Measurements from ENCODE around the gene FAM53C.

The FAM53C gene

DNA sequence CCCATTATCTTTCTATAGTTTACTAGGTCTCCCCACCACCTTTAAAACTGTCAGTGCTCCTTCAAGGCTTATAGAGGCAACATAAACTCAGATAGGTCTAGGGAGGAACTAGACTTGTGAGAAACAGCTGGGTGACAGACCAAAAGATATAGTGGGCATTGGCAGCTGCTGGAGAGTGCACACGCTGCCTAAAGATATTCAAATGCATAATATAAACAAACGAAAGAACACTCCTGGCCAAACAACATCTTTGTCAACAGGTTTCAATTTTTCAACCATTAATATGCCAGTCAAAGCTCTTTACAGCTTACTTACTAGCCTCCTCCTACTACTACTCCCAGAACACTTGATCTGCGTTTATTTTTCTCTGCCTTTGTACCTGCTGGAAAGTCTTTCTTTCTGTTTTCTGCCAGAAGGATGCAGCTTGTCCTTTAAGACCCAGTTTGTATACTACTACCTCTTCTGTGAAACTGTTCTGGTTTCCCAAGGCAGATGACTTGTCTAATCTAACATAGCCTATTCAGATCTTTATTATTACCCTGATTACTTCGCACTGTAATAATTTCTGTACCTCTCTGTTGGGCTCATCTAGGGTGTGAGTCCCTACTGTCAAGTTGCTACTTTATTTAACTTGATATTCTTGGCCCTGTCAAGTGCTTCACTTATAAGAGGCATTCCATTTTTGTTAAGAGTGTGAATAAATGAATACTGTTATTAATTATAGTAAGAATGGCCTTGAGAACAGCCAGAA, 28.7 kb downstream of the FAM53C start:
- ChIA-PET CTCF (interaction anchor here (1.4 to 13.9 kb wide), 3 partner anchors 12 to 35 kb away, joined by 3 to 238 read pairs (median 9); partner anchors contain the start of gene KDM3B), POLR2A (interaction anchor here (1.0 kb wide), 1 partner anchor 29 kb away, joined by 3 read pairs; the partner anchor contains the start of gene FAM53C)
- TF ChIP-seq, protein P1, sequence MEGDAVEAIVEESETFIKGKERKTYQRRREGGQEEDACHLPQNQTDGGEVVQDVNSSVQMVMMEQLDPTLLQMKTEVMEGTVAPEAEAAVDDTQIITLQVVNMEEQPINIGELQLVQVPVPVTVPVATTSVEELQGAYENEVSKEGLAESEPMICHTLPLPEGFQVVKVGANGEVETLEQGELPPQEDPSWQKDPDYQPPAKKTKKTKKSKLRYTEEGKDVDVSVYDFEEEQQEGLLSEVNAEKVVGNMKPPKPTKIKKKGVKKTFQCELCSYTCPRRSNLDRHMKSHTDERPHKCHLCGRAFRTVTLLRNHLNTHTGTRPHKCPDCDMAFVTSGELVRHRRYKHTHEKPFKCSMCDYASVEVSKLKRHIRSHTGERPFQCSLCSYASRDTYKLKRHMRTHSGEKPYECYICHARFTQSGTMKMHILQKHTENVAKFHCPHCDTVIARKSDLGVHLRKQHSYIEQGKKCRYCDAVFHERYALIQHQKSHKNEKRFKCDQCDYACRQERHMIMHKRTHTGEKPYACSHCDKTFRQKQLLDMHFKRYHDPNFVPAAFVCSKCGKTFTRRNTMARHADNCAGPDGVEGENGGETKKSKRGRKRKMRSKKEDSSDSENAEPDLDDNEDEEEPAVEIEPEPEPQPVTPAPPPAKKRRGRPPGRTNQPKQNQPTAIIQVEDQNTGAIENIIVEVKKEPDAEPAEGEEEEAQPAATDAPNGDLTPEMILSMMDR (IDR thresholded peaks at IDR 0.05; ENCODE audit: control extremely low read depth, extremely low read depth, low read depth, missing control alignments) = no peak
- DNase-seq (ENCODE audit: extremely low spot score) = no peak

DNA sequence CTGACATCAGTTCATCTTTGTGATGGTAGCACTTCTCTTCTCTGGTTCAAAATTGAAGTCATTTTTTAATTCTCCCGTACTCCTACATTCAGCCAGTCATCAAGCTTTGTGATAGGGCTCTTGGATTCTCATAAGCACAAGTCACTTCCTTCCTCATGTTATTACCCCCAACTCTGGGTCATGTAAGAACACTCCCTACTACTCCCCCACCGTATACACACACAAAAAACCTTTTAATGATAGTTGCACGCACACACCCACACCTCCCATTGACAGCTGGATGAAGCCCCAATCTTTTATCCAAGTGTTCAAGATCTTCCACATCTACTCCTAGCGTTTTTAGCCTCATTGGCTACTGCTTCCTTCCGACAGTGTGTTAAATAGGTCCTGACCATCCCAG, 31.2 kb downstream of the FAM53C start:
- DNase-seq (ENCODE audit: extremely low spot score) = no peak
- TF ChIP-seq, protein P1 (IDR thresholded peaks at IDR 0.05; ENCODE audit: control extremely low read depth, extremely low read depth, low read depth, missing control alignments) = no peak
- CTCF ChIA-PET = interaction anchor here (0.7 to 13.9 kb wide), 7 partner anchors 9 to 189 kb away, joined by 3 to 238 read pairs (median 5); partner anchors contain the start of gene KDM3B
- POLR2A ChIA-PET = interaction anchor here (0.6 kb wide), 1 partner anchor 72 kb away, joined by 3 read pairs; no protein-coding TSS in a partner anchor

DNA sequence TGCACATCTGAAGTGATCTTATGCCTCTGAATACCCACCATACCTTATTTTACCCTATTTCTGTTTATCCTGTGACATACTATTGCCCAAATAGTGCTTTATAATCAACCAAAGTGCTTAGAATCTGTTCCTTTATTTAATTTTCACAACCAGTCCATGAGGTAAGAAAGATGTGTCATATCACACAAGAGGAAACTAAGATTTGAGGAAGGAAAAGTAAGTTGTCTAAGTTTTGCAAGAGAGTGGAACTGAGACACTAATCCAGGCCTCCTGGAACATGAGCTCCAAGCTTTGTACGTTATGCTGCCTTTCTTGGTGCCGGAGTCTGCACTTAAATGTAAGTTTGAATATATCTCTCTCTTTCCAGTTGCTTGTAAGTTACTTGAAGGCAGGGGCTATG, 31.6 kb downstream of the FAM53C start:
- CTCF ChIA-PET = interaction anchor here (0.6 to 13.9 kb wide), 8 partner anchors 15 to 133 kb away, joined by 3 to 238 read pairs (median 4); partner anchors contain the start of gene KDM3B
- TF ChIP-seq, protein P1 (IDR thresholded peaks at IDR 0.05; ENCODE audit: control extremely low read depth, extremely low read depth, low read depth, missing control alignments) = no peak
- POLR2A ChIA-PET = interaction anchor here (0.6 kb wide), 1 partner anchor 72 kb away, joined by 3 read pairs; no protein-coding TSS in a partner anchor
- DNase-seq (ENCODE audit: extremely low spot score) = no peak

DNA sequence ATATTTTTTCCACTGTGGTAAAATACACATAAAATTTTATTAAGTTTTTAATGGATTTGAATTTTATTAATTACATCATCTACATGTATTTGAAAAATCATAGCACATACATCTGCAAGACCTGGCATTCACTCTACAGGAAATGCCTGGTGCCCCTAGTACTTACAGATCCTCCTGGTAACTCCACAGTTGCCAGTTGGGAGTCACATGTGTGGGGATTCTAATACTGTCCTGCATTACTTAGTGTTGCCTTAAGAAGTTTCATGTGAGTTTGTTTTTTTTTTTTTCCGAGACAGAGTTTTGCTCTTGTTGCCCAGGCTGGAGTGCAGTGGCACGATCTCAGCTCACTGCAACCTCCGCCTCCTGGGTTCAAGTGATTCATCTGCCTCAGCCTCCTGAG, 32.5 kb downstream of the FAM53C start:
- DNase-seq (ENCODE audit: extremely low spot score) = no peak
- ChIA-PET CTCF (interaction anchor here (1.1 to 13.9 kb wide), 6 partner anchors 16 to 46 kb away, joined by 3 to 238 read pairs (median 4); partner anchors contain the start of gene KDM3B), POLR2A (interaction anchor here (0.5 kb wide), 1 partner anchor 32 kb away, joined by 5 read pairs; no protein-coding TSS in a partner anchor)
- TF ChIP-seq, protein P1 (IDR thresholded peaks at IDR 0.05; ENCODE audit: control extremely low read depth, extremely low read depth, low read depth, missing control alignments) = no peak

DNA sequence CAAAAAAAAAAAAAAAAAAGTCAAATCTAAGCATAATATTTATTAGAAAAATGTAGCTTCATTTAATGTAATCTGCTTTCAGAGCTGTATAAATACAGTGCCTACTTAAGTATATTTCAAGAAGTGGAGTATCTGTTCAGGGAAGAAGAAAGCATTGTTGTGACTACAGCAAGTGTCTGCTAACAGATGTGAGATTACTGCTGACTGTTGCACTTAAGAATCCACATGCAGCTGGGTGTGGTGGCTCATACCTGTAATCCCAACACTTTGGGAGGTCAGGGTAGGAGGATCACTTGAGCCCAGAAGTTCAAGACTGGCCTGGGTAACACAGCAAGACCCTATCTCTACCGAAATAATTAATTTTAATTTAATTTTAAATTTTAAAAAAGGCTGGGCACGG, 33.4 kb downstream of the FAM53C start:
- TF ChIP-seq, protein P1 (IDR thresholded peaks at IDR 0.05; ENCODE audit: control extremely low read depth, extremely low read depth, low read depth, missing control alignments) = no peak
- no peak for DNase-seq (ENCODE audit: extremely low spot score)
- ChIA-PET CTCF (interaction anchor here (0.8 to 13.9 kb wide), 5 partner anchors 10 to 132 kb away, joined by 3 to 238 read pairs (median 7); partner anchors contain the start of genes KDM3B and REEP2), POLR2A (interaction anchor here (1.4 to 2.4 kb wide), 2 partner anchors 18 to 33 kb away, joined by 4 to 9 read pairs; partner anchors contain the start of gene FAM53C)

DNA sequence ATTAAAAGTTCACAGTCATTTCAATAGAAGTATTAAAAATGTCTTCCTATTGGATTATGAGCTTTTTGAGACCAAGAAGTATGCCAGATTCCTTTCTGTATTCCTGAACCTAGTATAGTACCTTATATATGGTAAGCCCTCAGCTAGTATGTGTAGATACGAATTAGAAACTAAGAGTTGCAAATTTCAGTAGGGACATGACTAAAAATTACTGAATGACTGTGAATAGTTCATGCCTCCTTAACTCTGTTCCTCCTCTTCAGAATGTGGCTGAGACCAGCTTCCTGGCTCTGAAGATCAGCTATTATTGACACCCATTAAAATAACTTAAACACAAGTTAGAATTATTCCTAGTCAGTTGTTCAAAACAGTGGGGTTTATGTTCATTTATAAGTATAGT, 34.2 kb downstream of the FAM53C start:
- ChIA-PET POLR2A (interaction anchor here (1.4 to 2.4 kb wide), 2 partner anchors 19 to 34 kb away, joined by 4 to 9 read pairs; partner anchors contain the start of gene FAM53C), CTCF (interaction anchor here (1.2 to 13.9 kb wide), 6 partner anchors 14 to 192 kb away, joined by 3 to 238 read pairs (median 6); partner anchors contain the start of genes KDM3B and REEP2)
- peak; percentile 41 for DNase-seq (ENCODE audit: extremely low spot score)
- TF ChIP-seq, protein P1 (IDR thresholded peaks at IDR 0.05; ENCODE audit: control extremely low read depth, extremely low read depth, low read depth, missing control alignments) = no peak
